BJ (cell line): ENCODE data around the gene QSOX2. TPM values are rescaled to one million over a fixed set of nuclear protein-coding genes. Genes with fewer than 3 reads are reported as not detected.

Source experiments
- CTCF ChIA-PET: fragments of 350-600 bp; formaldehyde crosslinking; extraction: SDS; loops from one replicate; lab custom pipeline; 2021; ENCODE audit warnings: antibody characterized with exemption, inconsistent platforms; lab: Yijun Ruan, JAX
- POLR2A ChIA-PET: fragments of 300-600 bp; sonication (Branson Sonifier 250); formaldehyde crosslinking; extraction: SDS; loops from one replicate; lab custom pipeline; 2021; ENCODE audit warnings: antibody characterized with exemption; lab: Charles Lee
- DNase-seq: peaks from one replicate; pipeline ENCODE4 v3.0.0-alpha.2; 2011; ENCODE audit warnings: low read depth
- H3K27me3 ChIP-seq: 2 replicates; pipeline ENCODE4 v1.6.0; 2011; ENCODE audit warnings: low read length; ENCODE audit not compliant: control insufficient read depth, insufficient read depth
- H3K36me3 ChIP-seq: 2 replicates; pipeline ENCODE4 v1.5.1; 2011; ENCODE audit warnings: low read length; ENCODE audit not compliant: control insufficient read depth, insufficient read depth
- H3K4me3 ChIP-seq: 2 replicates; pipeline ENCODE4 v1.5.1; 2011; ENCODE audit warnings: low read depth, mild to moderate bottlenecking, control low read depth, low read length
- polyA plus RNA-seq: library from polyadenylated mRNA; depleted of rRNA; stranded (reverse); fragments of >200 nt; gene quantifications from 2 replicates; pipeline ENCODE4 v1.2.3, GENCODE V29; 2011
- TF ChIP-seq, protein P1 (sequence below): IDR thresholded peaks from 2 replicates; pipeline ENCODE4 v1.5.1; 2011; ENCODE audit warnings: low read depth, mild to moderate bottlenecking, control low read depth, inconsistent platforms, low read length, moderate library complexity; ENCODE audit not compliant: insufficient read depth

QSOX2 gene
- polyA plus RNA-seq, 1 experiment: 7.0 TPM

DNA sequence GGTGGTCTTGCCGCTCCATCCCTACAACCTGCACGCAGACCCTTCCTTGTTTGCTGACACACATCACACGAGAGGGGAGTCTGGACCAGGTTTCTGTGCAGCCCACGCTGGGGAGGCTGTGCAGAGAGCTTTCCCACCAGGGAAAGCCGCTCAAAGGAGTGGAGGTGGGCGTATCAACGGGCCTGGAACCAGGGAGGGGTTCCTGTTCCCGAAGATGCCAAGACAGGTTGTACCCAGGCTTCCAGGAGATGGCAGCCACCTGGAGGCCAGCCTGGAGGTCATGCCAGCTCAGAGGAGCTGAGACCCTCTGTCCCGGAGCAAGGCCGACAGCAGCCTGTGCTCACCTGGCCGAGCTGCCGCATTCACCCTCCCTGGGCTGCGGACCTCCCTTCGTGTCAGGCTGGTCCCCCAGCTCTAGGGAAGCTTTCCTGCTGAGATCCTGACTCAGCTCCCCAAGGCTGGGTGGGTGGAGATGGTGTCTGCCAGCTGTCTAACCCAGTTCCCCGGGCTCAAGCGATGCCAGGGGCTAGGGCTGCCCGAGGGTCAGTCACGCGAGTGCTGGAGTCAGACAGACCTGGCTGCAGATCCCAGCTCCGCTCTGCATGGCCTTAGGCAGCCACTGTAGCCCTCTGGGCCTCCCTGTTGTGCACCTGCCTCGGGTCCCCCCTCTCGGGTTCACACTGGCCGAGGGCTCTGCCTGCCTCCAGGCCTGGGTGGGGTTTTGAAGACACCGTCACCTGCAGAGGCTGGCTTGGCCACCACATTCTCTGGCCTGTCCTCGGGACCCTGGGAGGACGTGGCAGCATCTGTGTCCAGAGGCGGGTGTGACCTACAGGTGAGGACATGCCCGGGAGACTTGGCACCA is 28.5 kb upstream of the QSOX2 start:
- ChIA-PET POLR2A (no interaction called here), CTCF (interaction anchor here (0.9 kb wide), 1 partner anchor 9 kb away, joined by 4 read pairs; no protein-coding TSS in a partner anchor)
- peaks cover 19% of the 10 kb centered on the region for H3K27me3 ChIP-seq
- DNase-seq: no peak
- no peaks in the 10 kb centered on the region for H3K36me3 ChIP-seq
- no peak overlapping the region for H3K4me3 ChIP-seq
- TF ChIP-seq, protein P1, sequence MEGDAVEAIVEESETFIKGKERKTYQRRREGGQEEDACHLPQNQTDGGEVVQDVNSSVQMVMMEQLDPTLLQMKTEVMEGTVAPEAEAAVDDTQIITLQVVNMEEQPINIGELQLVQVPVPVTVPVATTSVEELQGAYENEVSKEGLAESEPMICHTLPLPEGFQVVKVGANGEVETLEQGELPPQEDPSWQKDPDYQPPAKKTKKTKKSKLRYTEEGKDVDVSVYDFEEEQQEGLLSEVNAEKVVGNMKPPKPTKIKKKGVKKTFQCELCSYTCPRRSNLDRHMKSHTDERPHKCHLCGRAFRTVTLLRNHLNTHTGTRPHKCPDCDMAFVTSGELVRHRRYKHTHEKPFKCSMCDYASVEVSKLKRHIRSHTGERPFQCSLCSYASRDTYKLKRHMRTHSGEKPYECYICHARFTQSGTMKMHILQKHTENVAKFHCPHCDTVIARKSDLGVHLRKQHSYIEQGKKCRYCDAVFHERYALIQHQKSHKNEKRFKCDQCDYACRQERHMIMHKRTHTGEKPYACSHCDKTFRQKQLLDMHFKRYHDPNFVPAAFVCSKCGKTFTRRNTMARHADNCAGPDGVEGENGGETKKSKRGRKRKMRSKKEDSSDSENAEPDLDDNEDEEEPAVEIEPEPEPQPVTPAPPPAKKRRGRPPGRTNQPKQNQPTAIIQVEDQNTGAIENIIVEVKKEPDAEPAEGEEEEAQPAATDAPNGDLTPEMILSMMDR: no peak

DNA sequence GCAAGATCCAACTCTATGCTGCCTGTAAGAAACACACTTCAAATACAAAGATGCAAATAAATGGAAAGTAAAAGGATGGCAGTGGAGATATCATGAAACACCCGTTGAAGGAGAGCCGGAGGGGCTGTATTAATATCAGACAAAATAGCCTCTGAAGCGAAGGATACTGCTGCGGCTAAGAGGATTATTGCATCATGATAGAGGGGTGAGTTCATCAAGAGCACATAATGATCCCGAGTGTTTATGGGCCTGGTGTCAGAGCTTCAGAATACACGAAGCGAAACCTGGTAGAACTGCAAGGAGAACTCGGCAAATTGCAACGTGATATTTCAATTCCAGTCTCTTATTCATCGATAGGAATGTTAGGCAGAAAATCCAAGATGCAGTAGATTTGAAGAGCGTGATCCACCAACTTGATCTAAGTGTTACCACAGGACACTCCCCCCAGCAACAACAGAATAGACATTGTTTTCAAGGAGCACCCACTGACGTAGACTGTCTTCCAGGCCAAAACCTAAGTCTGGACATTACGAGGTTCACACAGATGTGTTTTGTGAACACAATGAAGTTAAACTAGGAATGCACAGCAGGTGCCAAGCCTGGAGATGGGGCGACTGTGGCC is 27.7 kb upstream of the QSOX2 start:
- Histone ChIP-seq H3K4me3 (no peak overlapping the region), H3K36me3 (no peaks in the 10 kb centered on the region), H3K27me3 (peaks cover 23% of the 10 kb centered on the region)
- TF ChIP-seq, protein P1: no peak
- ChIA-PET CTCF (interaction anchor here (0.9 kb wide), 1 partner anchor 9 kb away, joined by 4 read pairs; no protein-coding TSS in a partner anchor), POLR2A (no interaction called here)
- no peak for DNase-seq

DNA sequence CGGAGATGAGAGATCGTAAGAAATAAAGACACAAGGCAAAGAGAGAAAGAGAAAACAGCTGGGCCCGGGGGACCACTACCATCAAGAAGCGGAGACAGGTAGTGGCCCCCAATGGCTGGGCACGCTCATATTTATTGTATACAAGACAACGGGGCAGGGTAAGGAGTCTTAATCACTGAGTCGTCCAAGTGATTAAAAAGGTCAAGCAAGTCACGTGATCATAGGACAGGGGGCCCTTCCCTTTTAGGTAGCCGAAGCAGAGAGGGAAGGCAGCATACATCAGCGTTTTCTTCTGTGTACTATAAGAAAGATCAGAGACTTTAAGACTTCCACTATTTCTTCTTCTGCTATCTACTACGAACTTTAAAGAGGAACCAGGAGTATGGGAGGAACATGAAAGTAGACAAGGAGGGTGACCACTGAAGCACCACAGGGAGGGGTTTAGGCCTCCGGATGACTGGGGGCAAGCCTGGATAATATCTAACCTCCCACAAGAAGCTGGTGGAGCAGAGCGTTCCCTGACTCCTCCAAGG is 24.6 kb upstream of the QSOX2 start:
- Histone ChIP-seq H3K4me3 (no peak overlapping the region), H3K27me3 (peaks cover 18% of the 10 kb centered on the region), H3K36me3 (no peaks in the 10 kb centered on the region)
- ChIA-PET CTCF (no interaction called here), POLR2A (no interaction called here)
- DNase-seq: no peak
- TF ChIP-seq, protein P1: no peak

DNA sequence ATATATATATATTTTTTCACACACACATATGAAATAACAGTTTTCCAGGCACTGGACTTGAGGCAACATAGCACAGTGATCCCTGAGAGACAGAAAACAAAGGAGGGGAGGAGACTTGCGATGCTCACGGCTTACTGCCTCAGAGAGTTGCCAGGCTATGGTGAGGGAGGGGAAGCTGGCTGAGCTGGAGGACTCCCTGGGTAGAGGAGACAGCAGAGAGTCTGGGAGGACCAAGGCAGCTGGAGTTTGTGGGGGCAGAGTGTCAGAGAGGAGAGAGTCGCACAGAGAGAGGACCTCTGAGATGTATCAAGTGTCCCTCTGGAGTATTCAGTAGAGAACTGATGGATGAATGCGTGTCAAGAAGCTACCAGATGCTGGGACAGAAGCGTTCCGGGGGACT is 23.1 kb upstream of the QSOX2 start:
- CTCF ChIA-PET: interaction anchor here (2.5 kb wide), 1 partner anchor 14 kb away, joined by 15 read pairs; no protein-coding TSS in a partner anchor
- DNase-seq: no peak
- POLR2A ChIA-PET: no interaction called here
- Histone ChIP-seq H3K4me3 (no peak overlapping the region), H3K27me3 (peaks cover 11% of the 10 kb centered on the region), H3K36me3 (no peaks in the 10 kb centered on the region)
- TF ChIP-seq, protein P1: no peak

DNA sequence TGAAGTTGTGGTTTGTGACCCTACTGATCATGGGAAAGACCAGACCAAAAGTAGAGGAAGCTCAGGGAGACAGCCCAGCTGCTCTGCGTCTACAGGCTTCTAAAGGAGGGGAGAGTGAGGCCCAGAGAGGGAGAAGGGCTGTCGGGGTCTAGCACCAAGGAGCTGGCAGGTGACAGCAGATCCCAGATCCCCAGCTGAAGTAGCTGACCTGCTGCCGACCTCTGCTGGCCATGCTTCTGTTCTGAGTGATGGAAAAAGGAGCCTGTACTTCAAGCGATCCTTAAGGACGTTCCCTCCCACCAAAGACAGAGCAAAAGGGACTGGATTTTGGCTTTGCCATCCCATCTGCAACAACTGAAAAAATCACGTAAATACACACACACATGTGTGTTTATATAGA is 22.7 kb upstream of the QSOX2 start:
- DNase-seq: no peak
- H3K27me3 ChIP-seq: peaks cover 11% of the 10 kb centered on the region
- H3K4me3 ChIP-seq: no peak overlapping the region
- TF ChIP-seq, protein P1: 0 out of 2 replicates have a peak, but pooled peaks have one; percentile 12
- CTCF ChIA-PET: interaction anchor here (2.5 kb wide), 1 partner anchor 15 kb away, joined by 15 read pairs; no protein-coding TSS in a partner anchor
- POLR2A ChIA-PET: no interaction called here
- H3K36me3 ChIP-seq: no peaks in the 10 kb centered on the region
